DND-41 (cell line): ENCODE results near the gene THSD4.

Source experiments
- ATAC-seq: fragments of 200-7000 bp; cut with Tn5 transposase; 3 replicates; pipeline ENCODE4 v1.9.1; 2021; ENCODE audit warnings: low read depth; ENCODE audit not compliant: insufficient read depth
- DNase-seq: peaks from one replicate; pipeline ENCODE4 v3.0.0-alpha.2; 2020
- H2AFZ ChIP-seq: 2 replicates; pipeline ENCODE4 v1.6.0; 2012; ENCODE audit warnings: low read depth, low read length
- H3K27ac ChIP-seq: 2 replicates; pipeline ENCODE4 v1.5.1; 2012; ENCODE audit warnings: low read length, inconsistent platforms
- H3K27me3 ChIP-seq: fragments of 200-600 bp; sonication (generic); 2 replicates; pipeline ENCODE4 v1.6.0; 2012; ENCODE audit warnings: low read length, mild to moderate bottlenecking, inconsistent platforms; ENCODE audit not compliant: insufficient read depth, poor library complexity
- H3K36me3 ChIP-seq: 2 replicates; pipeline ENCODE4 v1.5.1; 2012; ENCODE audit warnings: low read length, inconsistent platforms; ENCODE audit not compliant: insufficient read depth
- H3K4me1 ChIP-seq: 2 replicates; pipeline ENCODE4 v1.5.1; 2012; ENCODE audit warnings: mild to moderate bottlenecking, low read length; ENCODE audit not compliant: insufficient read depth
- H3K4me2 ChIP-seq: 2 replicates; pipeline ENCODE4 v1.6.0; 2012; ENCODE audit warnings: mild to moderate bottlenecking, moderate library complexity, low read length, inconsistent platforms; ENCODE audit not compliant: insufficient read depth
- H3K4me3 ChIP-seq, 2 experiments: fragments of 200-600 bp in 1 of 2; shearing (Covaris generic) in 1 of 2; 2 replicates each; pipeline ENCODE4 v1.5.1; 2012 to 2016; ENCODE audit warnings: inconsistent platforms in 2 of 2, low read length in 2 of 2, mild to moderate bottlenecking in 2 of 2, low read depth in 1 of 2, moderate library complexity in 1 of 2
- H3K79me2 ChIP-seq: 2 replicates; pipeline ENCODE4 v1.6.0; 2012; ENCODE audit warnings: low read length, inconsistent platforms; ENCODE audit not compliant: insufficient read depth
- H3K9ac ChIP-seq: 2 replicates; pipeline ENCODE4 v1.6.0; 2012; ENCODE audit warnings: low read depth, mild to moderate bottlenecking, inconsistent platforms, low read length, moderate library complexity
- H3K9me3 ChIP-seq: 2 replicates; pipeline ENCODE4 v1.5.1; 2012; ENCODE audit warnings: low read length, moderate library complexity, mild to moderate bottlenecking, inconsistent platforms; ENCODE audit not compliant: insufficient read depth, severe bottlenecking
- H4K20me1 ChIP-seq: 2 replicates; pipeline ENCODE4 v1.6.0; 2012; ENCODE audit warnings: low read length; ENCODE audit not compliant: insufficient read depth
- CTCF ChIP-seq: IDR thresholded peaks from 2 replicates; pipeline ENCODE4 v1.5.1; 2012; ENCODE audit warnings: borderline replicate concordance, low read length, moderate library complexity, mild to moderate bottlenecking; ENCODE audit not compliant: poor library complexity, severe bottlenecking; ENCODE audit errors: extremely low read depth
- EZH2 ChIP-seq: IDR thresholded peaks from 3 replicates; pipeline ENCODE4 v1.6.1; 2012; ENCODE audit warnings: borderline replicate concordance, low read depth, mild to moderate bottlenecking, moderate library complexity, low read length, inconsistent platforms; ENCODE audit not compliant: severe bottlenecking

Gene THSD4

GRCh38 chr15:71424765-71425164 is 309.5 kb downstream of the THSD4 start:
- Histone ChIP-seq H3K4me1 (no peaks in the 10 kb centered on the region), H4K20me1 (no peaks in the 10 kb centered on the region), H3K36me3 (no peaks in the 10 kb centered on the region), H3K27ac (no peak overlapping the region), H2AFZ (no peak overlapping the region), H3K4me2 (no peak overlapping the region), H3K79me2 (no peaks in the 10 kb centered on the region), H3K9me3 (no peaks in the 10 kb centered on the region), H3K27me3 (peaks cover 3% of the 10 kb centered on the region), H3K9ac (no peak overlapping the region), H3K4me3 (no peak overlapping the region)
- no peak for ATAC-seq
- DNase-seq: no peak
- TF ChIP-seq CTCF (no peak), EZH2 (no peak)

DNA sequence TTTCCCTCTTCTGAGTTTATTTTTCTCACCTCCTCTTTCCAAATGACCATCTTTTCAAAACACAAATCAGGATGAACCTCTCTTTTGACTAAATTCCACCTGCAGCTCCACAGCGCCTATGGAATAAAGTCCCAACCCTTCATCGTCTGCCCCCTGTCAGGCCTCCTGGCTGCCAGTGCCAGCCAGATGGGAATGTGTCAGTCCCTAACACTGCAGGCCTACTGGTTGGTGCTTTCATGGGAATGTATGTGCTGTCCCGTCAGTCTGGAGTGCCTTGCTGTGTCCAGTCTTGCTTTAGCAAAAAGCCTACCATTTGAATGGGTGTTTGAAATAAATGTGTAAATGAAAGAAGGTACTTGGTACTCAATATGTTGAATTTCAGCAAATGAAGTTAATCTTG is 310.1 kb downstream of the THSD4 start:
- Histone ChIP-seq H3K27me3 (peaks cover 3% of the 10 kb centered on the region), H3K79me2 (no peaks in the 10 kb centered on the region), H3K36me3 (no peaks in the 10 kb centered on the region), H3K4me3 (no peak overlapping the region), H2AFZ (no peak overlapping the region), H3K9ac (no peak overlapping the region), H3K4me1 (no peaks in the 10 kb centered on the region), H3K27ac (no peak overlapping the region), H3K9me3 (no peaks in the 10 kb centered on the region), H3K4me2 (no peak overlapping the region), H4K20me1 (no peaks in the 10 kb centered on the region)
- DNase-seq (no peak), ATAC-seq (no peak)
- TF ChIP-seq CTCF: no peak
- no peak for TF ChIP-seq EZH2

- Histone ChIP-seq H3K4me2 (no peak overlapping the region), H3K9me3 (no peaks in the 10 kb centered on the region), H3K9ac (no peak overlapping the region), H4K20me1 (no peaks in the 10 kb centered on the region), H3K4me3 (no peak overlapping the region), H2AFZ (no peak overlapping the region), H3K36me3 (no peaks in the 10 kb centered on the region), H3K4me1 (no peaks in the 10 kb centered on the region), H3K79me2 (no peaks in the 10 kb centered on the region), H3K27ac (no peak overlapping the region), H3K27me3 (peaks cover 3% of the 10 kb centered on the region)
- no peak for DNase-seq
- TF ChIP-seq CTCF (no peak), EZH2 (no peak)
- no peak for ATAC-seq
These were observed 311.5 kb downstream of the THSD4 start for GRCh38 chr15:71426792-71427191.

DNA sequence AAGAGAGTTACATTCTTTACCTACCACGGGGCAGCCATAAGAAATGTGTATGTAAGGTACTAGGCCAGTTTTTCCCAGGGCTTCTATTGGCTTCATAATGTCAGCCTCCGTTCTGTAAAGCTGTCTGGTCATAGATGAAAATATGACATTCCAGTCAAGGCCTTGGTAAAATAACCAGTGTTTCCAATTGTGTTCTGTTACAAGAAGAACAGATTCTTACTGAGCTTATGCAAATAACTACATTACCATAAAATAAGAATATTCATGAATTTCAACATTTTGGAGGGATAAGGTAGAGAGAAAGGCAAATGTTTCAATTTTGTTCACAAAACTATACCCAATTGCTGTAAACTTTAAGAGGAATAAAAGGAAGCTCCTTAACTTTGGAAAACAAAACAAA is 315.5 kb downstream of the THSD4 start:
- ATAC-seq: no peak
- no peak for DNase-seq
- no peaks in the 10 kb centered on the region for H3K36me3 ChIP-seq

More for the DNA sequence above, 315.5 kb downstream of the THSD4 start:
- no peaks in the 10 kb centered on the region for H3K79me2 ChIP-seq
- no peaks in the 10 kb centered on the region for H4K20me1 ChIP-seq
- no peak for TF ChIP-seq EZH2
- H3K4me1 ChIP-seq: no peaks in the 10 kb centered on the region
- H3K27ac ChIP-seq: no peak overlapping the region
- peaks cover 3% of the 10 kb centered on the region for H3K27me3 ChIP-seq
- no peak overlapping the region for H2AFZ ChIP-seq
- no peak overlapping the region for H3K9ac ChIP-seq
- H3K4me3 ChIP-seq: no peak overlapping the region
- no peak overlapping the region for H3K4me2 ChIP-seq
- H3K9me3 ChIP-seq: no peaks in the 10 kb centered on the region
